Islet precursor cell (in vitro differentiated cells): ENCODE results near the gene NSD1.
A peak's percentile ranks its signal among the peaks of the same experiment; 100 is the strongest.
"Not testable (repeated sequence)": the region's sequence is repeated elsewhere in the genome, so short reads cannot be mapped to it uniquely, and the experiment has no call there.

Experiments used
- DNase-seq: peaks from one replicate; pipeline ENCODE4 v3.0.0-alpha.2; 2018

NSD1 gene

DNA sequence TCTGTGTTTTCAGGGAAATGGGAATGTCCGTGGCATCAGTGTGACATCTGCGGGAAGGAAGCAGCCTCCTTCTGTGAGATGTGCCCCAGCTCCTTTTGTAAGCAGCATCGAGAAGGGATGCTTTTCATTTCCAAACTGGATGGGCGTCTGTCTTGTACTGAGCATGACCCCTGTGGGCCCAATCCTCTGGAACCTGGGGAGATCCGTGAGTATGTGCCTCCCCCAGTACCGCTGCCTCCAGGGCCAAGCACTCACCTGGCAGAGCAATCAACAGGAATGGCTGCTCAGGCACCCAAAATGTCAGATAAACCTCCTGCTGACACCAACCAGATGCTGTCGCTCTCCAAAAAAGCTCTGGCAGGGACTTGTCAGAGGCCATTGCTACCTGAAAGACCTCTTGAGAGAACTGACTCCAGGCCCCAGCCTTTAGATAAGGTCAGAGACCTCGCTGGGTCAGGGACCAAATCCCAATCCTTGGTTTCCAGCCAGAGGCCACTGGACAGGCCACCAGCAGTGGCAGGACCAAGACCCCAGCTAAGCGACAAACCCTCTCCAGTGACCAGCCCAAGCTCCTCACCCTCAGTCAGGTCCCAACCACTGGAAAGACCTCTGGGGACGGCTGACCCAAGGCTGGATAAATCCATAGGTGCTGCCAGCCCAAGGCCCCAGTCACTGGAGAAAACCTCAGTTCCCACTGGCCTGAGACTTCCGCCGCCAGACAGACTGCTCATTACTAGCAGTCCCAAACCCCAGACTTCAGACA, 160.4 kb downstream of the NSD1 start:
- no peak for DNase-seq

DNA sequence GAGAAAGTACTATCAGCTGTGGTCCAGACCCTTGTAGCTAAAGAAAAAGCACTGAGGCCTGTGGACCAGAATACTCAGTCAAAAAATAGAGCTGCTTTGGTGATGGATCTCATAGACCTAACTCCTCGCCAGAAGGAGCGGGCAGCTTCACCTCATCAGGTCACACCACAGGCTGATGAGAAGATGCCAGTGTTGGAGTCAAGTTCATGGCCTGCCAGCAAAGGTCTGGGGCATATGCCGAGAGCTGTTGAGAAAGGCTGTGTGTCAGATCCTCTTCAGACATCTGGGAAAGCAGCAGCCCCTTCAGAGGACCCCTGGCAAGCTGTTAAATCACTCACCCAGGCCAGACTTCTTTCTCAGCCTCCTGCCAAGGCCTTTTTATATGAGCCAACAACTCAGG, 161.1 kb downstream of the NSD1 start:
- no peak for DNase-seq

GRCh38 chr5:177295924-177296323, 162.4 kb downstream of the NSD1 start:
- no peak for DNase-seq

- DNase-seq = no peak
Observed at GRCh38 chr5:177296581-177296980, 163.0 kb downstream of the NSD1 start.

GRCh38 chr5:177297922-177298321, 164.3 kb downstream of the NSD1 start:
- DNase-seq = no peak

- DNase-seq = no peak
Observed at GRCh38 chr5:177299697-177300096, 166.1 kb downstream of the NSD1 start.

DNA sequence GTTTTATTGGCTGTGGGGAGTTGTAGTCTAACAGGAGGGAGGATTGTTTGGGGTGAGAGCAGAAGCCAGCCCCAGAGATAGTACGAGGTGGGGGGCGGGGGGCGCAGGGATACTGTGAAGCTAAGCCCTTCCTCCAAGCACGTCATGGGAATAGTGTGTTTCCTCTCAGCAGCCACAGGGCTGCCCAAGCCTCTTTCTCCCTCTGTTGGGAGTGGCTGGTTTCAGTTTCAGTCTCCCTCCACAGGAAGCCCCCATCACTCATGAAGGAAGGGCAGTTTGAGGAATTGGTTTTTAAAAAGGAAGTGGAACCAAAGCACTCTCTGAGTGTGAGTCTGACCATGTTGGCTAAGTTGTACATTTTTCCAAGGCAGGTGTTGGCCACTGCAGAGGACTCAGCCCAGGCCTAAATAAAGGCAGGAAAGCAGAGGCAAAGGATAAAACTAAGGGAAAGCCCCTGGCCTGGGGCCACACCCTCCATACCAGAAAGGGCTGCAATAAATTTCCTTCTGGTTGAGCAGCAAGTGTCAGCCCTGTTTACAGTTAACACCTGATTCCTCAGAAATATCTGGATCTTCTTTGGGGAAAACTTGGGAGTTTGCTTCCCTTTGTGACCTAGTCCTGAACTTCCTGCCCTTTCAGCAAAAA, 166.8 kb downstream of the NSD1 start:
- DNase-seq = peak; percentile 71

GRCh38 chr5:177300951-177301350, 167.4 kb downstream of the NSD1 start:
- no peak for DNase-seq

DNA sequence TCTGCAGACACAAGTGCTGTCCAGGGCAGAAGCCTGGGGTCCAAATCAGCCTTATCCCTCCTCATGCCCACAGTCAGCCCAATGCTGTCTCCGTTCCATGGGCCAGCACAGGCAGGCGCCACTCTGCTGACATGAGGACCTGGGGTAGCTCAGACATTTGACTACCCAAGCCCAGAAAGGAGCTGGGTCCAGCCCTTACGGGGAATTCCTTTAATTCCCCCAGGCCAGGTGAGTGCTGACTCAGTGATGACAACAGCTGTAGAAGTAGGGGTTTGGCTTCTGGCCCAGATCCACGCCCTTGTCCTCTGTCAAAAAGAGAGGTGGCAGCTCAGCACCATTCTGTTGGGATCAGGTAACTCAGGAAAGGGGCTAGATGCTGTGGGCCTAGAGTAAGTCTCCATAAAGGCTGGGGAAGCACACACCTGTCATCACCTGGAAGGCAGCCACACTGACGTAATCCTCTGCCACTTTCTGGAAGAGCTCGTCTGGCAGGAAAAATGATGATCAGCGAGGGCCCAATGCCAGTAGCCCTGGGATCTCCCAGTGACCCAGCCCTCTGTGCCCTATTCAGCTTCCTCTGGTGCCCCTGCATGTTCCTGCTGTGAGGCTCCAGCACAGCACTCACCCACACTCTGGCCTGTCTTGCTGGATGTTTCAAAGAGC, 168.1 kb downstream of the NSD1 start:
- peak; percentile 72 for DNase-seq

DNA sequence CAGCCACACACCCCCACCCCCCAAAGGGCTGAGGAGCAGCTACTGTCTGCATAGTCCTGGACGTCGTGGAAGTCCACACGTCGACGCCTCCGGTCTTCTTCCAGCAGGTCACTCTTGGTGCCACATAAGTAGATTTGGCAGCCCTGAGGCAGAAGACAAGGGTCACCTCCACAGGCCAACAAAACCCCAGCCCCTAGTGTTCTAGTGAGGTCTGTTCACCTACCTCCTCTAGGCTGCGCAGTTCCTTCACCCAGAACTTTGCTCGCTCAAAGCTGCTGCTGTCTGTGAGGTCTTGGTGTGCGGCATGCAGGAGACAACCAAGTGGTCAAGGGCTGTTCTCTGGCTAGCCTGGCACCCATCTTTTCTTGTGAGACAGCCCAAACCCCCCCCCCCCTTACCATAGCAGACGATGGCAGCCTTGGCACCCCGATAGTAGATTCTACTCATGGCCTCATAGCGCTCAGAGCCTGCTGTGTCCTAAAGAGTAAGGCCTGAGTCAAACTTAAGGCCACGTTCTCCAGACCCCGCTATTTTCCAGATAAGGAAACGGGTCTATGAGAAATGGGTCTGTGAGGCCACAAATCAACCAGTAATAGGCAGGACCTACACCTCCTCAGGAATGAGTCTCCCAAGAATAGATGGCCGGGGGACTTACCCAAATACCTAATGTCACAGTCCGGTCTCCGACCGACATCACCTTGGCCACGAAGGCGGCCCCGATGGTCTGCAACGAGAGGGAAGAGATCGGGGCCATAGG, 169.0 kb downstream of the NSD1 start:
- DNase-seq = peak; percentile 69

GRCh38 chr5:177303121-177303924, 169.8 kb downstream of the NSD1 start, which contains the start of the genes PRELID1 and RAB24:
Gene PRELID1 (plus strand): TSS chr5:177303799. CDS start chr5:177303986, 187 bp downstream.
Gene RAB24 (minus strand): TSS chr5:177303719. CDS start chr5:177303288, 431 bp downstream.
- peak; percentile 94 for DNase-seq

DNA sequence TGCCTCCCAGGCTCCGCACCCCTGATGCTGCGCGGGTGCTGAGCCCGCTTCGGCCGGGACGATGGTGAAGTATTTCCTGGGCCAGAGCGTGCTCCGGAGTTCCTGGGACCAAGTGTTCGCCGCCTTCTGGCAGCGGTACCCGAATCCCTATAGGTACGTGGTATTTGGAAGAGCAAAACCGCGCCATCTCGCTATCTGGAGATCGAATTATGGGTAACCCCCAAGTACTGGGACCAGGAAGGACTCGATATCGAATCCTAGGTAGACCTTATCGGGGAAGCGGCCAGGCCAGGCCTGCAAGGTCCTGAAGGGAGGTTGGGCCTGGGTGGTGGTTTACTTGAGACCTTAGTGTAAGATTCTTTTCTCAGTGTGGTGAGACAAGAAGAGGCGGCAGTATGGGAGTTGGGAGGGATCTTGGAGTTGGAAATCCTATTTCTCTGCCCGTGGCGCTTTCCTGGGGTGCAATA, 170.4 kb downstream of the NSD1 start:
- no peak for DNase-seq

DNA sequence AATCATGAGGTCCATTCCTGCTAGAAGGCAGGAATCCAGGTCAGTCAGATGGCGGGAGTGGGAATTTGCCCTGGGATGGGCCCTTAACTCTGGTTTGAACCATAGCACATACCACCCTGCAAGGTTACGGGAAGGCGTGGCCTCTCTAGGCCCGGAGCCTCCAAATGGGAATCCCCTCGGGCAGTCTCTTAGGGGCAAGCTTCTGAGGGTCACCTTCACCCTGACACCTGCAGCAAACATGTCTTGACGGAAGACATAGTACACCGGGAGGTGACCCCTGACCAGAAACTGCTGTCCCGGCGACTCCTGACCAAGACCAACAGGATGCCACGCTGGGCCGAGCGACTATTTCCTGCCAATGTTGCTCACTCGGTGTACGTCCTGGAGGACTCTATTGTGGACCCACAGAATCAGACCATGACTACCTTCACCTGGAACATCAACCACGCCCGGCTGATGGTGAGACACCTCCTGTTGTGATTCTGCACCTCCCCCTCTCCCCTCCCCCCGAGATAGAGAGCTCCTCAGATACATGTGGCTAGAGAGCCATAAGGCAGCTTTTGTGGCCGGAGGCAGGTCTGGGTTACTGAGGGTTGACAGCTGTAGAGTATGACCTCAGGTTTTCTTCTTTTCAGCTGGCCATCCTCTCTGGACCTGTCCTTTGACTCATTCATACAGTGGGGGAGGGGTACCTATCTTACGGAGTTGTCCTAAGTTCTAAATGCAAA, 171.0 kb downstream of the NSD1 start:
- no peak for DNase-seq

- not testable (repeated sequence) for DNase-seq
Observed at GRCh38 chr5:177306103-177306640, 172.6 kb downstream of the NSD1 start.

DNA sequence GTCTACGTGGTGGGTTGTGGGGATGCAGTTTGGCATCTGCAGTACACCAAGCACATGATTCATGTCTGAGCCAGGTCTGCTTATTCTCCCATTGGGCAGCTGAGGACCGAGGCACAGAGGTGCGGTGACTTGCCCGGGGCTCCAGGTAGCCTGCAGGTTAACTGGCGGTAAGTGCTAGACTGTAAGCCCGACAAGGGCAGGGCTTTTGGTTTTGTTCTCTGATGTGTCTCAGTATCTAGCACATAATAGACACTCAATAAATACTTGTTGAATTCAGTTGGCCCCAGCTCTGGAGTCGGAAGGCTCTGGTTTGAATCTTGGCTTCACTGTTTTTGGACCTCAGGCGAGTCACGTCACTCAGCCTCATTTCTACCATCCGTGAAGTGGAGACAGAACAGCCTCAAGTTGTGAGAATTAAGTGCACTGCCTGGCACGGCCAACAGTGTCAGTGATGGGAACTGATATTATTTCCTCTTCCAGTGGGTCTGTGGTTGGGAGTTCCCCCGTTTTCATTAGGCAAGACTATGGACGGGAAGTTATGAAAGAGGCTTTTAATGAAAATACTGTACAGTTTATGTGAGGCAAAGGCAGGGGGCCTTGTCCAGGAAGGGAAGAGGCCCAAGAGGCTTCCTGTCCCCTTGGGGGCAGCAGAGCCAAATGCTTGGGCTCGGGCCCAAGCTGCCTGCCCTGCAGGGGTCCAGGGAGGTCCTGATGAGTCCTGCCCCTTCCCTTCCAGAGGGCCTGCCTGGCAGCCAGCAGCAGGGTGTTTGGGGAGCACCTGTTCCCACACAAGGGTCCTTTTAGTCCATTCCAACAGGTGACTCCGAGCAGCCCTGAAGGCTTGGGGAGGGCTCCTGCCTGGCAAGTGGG, 173.3 kb downstream of the NSD1 start:
- DNase-seq = no peak

DNA sequence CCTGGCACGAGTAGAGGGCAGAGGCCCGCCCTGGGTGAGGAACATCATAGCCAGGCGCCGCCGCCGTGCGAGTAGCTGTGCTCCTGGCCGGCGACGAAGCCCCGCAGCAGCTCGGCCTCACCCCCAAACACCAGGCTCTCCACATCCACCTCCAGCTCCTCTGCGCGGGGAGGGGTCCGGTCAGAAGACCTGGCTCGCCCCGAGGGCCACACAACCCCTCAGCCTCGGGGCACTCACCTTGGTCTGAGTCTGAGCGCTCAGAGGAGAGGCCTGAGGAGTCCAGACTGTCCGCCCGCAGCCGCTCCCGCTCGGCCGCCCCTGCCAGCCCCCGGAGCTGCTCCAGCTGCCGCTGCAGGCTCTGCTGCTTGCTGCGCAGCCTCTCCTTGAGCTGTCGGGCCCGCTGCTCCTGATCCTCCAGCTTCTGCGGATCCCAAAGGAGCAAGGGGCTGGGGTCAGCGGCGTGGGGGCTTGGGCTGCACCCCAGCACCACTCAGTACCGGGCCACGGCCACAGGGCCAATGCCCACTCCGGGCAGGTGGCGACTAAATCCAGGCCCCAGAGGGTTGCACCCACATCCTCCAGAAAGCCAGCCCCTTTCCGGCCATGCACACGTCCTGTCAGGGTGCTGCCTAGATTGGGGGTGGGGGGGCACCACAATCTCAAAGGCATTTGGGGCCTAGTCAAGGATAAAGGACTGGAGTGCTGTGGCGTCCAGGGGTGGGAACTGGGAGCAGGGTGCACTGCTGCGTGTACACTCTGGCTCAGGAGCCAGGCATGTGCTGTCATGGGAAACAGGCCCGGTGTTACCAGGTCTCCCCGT, 174.2 kb downstream of the NSD1 start:
- no peak for DNase-seq

DNA sequence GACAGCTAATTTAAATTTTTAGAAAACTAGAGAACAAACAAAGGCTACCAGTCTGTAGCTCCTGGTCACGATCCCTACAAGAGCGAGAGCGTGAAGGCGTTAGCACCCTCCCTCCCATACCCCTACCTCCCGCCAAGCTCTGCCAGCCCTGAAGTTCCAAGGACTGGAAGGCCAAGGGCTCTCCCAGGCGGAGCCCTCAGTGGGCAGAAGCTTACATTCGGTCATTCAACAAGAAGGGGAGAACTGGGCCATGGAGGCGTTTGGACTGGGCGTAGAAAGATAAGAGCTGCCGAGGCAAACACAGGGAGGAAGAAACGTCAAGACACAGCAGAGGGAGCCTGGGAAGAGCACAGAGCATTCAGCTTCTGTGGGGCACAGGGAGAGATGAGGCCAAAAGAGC, 175.2 kb downstream of the NSD1 start:
- DNase-seq = no peak

GRCh38 chr5:177309351-177310191, 176.0 kb downstream of the NSD1 start:
- peak; percentile 95 for DNase-seq
